Measurements from ENCODE around the gene HPS3.
"Not testable (repeated sequence)": the region's sequence is repeated elsewhere in the genome, so short reads cannot be mapped to it uniquely, and the experiment has no call there.

The HPS3 gene

DNA sequence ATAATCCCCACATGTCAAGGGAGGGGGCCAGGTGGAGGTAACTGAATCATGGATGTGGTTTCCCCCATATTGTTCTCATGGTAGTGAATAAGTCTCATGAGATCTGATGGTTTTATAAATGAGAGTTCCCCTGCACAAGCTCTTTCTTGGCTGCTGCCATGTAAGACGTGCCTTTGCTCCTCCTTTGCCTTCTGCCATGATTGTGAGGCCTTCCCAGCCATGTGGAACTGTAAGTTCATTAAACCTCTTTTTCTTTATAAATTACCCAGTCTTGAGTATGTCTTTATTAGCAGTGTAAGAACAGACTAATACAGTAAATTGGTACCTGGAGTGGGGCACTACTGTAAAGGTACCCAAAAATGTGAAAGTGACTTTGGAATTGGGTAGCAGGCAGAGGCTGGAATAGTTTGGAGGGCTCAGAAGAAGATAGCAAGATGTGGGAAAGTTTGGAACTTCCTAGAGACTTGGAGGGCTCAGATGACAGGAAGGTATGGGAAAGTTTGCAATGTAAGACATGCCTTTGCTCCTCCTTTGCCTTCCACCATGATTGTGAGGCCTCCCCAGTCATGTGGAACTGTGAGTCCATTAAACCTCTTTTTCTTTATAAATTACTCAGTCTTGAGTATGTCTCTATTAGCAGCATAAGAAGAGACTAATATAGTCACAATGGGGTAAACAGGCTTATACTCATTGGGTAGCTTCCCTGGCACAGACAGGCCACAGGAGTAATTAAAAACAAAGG, 90.1 kb downstream of the HPS3 start:
- H3K9me3 Mint-ChIP-seq; H3K27me3 Mint-ChIP-seq; DNase-seq; ATAC-seq; H3K27ac Mint-ChIP-seq; H3K4me1 Mint-ChIP-seq; H3K36me3 Mint-ChIP-seq (ENCODE audit: low read depth); H3K4me3 Mint-ChIP-seq: not testable (repeated sequence)

DNA sequence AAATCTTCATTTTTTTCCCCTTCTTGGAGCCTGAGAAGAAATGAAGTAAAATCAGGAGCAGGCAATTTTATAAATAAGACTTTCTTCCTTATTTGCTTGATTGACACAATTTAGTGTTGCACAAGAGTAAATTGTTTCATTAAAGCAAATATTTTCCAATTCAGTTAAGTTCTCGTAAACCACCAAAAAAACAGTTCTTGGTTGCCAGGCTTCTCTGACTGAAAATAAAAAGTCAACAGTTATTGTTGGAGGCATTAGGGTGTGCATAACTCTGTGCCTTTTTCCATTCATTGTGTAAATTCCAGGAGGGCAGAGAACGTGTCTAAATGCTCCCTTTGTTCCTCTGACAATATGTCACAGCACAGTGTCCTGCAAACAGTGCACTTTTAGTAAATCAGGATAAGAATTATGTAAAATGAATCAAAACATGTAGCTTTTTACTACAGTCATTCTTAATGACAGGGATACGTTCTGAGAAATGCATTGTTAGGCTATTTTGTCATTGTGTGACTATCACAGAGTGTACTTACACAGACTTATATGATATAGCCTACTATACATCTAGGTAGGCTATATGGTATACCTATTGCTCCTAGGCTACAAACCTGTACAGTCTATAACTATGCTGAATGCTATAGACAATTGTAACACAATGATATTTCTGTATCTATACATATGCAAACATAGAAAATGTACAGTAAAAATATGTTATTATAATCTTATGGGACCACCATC, 92.5 kb downstream of the HPS3 start, which contains the start of gene CP:
TSS of gene CP (minus strand) at position 47 of the 735 bp plus-strand sequence. CDS start at position 10, 37 bp downstream.
- no peak for DNase-seq
- peaks cover 2% of the 10 kb centered on the region for H3K27me3 Mint-ChIP-seq
- no peak within 1 kb of the TSS for H3K27ac Mint-ChIP-seq
- H3K36me3 Mint-ChIP-seq (ENCODE audit: low read depth) = no peaks in the 10 kb centered on the region
- H3K4me3 Mint-ChIP-seq = no peak within 1 kb of the TSS
- H3K9me3 Mint-ChIP-seq = no peaks in the 10 kb centered on the region
- ATAC-seq = no peak
- H3K4me1 Mint-ChIP-seq = peaks cover 22% of the 10 kb centered on the region

All from activated naive CD8-positive, alpha-beta T cell treated with anti-CD3 and anti-CD28 coated beads, Interleukin-2, amount 50 U/mL, for 24 hours (primary cell).